Sigmoid colon (tissue), 3 donors: Measurements from ENCODE around the gene TP53I3.

Source experiments
- CTCF ChIP-seq, 4 experiments: fragments of 450-650 bp in 3 of 4; fragments of 200-600 bp in 1 of 4; IDR thresholded peaks; one replicate each; pipeline ENCODE4 v1.5.1; 2016 to 2019; ENCODE audit warnings: antibody characterized with exemption in 4 of 4, mild to moderate bottlenecking in 3 of 4, moderate library complexity in 2 of 4
- POLR2A ChIP-seq, 2 donors: fragments of 450-650 bp; IDR thresholded peaks; one replicate each; pipeline ENCODE4 v1.6.1; 2016; ENCODE audit warnings: antibody characterized with exemption in 2 of 2, mild to moderate bottlenecking in 2 of 2, moderate library complexity in 2 of 2

GRCh38 chr2:24110660-24111303 lies 26.1 kb upstream of the TP53I3 start:
- no peak for TF ChIP-seq CTCF (IDR thresholded peaks at IDR 0.05)
- no peak for TF ChIP-seq POLR2A (IDR thresholded peaks at IDR 0.05)
